Esophagus squamous epithelium (tissue), 4 donors: ENCODE data around the gene PHLDB2.

Experiments used
- CTCF ChIP-seq, 6 experiments: fragments of 450-650 bp in 4 of 6; fragments of 200-600 bp in 2 of 6; sonication (generic) in 2 of 6; IDR thresholded peaks; one replicate each; pipeline ENCODE4 v1.5.1; 2016 to 2019; ENCODE audit warnings: antibody characterized with exemption in 6 of 6, mild to moderate bottlenecking in 4 of 6, moderate library complexity in 4 of 6
- POLR2A ChIP-seq, 4 donors: fragments of 450-650 bp; IDR thresholded peaks; one replicate each; pipeline ENCODE4 v1.6.1; 2017; ENCODE audit warnings: antibody characterized with exemption in 4 of 4, mild to moderate bottlenecking in 4 of 4, moderate library complexity in 3 of 4

- no peak for TF ChIP-seq CTCF (IDR thresholded peaks at IDR 0.05)
- TF ChIP-seq POLR2A (IDR thresholded peaks at IDR 0.05), result no peak
Measured at GRCh38 chr3:112013784-112014143, 154.7 kb downstream of the PHLDB2 start.
